Effector CD8-positive, alpha-beta T cell (primary cell): ENCODE data around the gene KRTDAP.

Experiments
- DNase-seq: peaks from one replicate; lab custom pipeline; 2025; lab: John Stamatoyannopoulos, UW
- total RNA-seq, 4 experiments: gene quantifications; one replicate each; lab custom pipeline; 2026; lab: John Stamatoyannopoulos, UW

The KRTDAP gene
- total RNA-seq, result 0 reads per million in 4 experiments

- no peak for DNase-seq
Observed at GRCh38 chr19:35490364-35490763, at the start of gene KRTDAP. KRTDAP (minus strand) TSS chr19:35490464; CDS start chr19:35490442, 22 bp downstream.

GRCh38 chr19:35539850-35540249, 49.6 kb upstream of the KRTDAP start:
- DNase-seq, result no peak

GRCh38 chr19:35539314-35539713, 49.0 kb upstream of the KRTDAP start:
- DNase-seq, result no peak

GRCh38 chr19:35534803-35535480, 44.7 kb upstream of the KRTDAP start:
- DNase-seq, result no peak

- DNase-seq, result peak; percentile 10
Observed at GRCh38 chr19:35533822-35534392, 43.6 kb upstream of the KRTDAP start.

GRCh38 chr19:35533201-35533821, 43.0 kb upstream of the KRTDAP start, which contains the start of gene GAPDHS:
GAPDHS (plus strand) TSS chr19:35533456; CDS start chr19:35533528, 72 bp downstream.
- no peak for DNase-seq

- DNase-seq, result no peak
Observed at GRCh38 chr19:35531291-35531690, 41.0 kb upstream of the KRTDAP start.

- DNase-seq, result no peak
Observed at GRCh38 chr19:35529241-35530218, 39.3 kb upstream of the KRTDAP start.

- DNase-seq, result no peak
Observed at GRCh38 chr19:35528218-35529038, 38.2 kb upstream of the KRTDAP start, which contains the start of gene SBSN. SBSN (minus strand) TSS chr19:35528311; CDS start chr19:35528281, 30 bp downstream.

GRCh38 chr19:35525873-35526272, 35.6 kb upstream of the KRTDAP start:
- no peak for DNase-seq

GRCh38 chr19:35524181-35524837, 34.0 kb upstream of the KRTDAP start:
- no peak for DNase-seq

GRCh38 chr19:35522745-35523327, 32.6 kb upstream of the KRTDAP start:
- DNase-seq, result no peak

GRCh38 chr19:35521124-35521743, 31.0 kb upstream of the KRTDAP start:
- DNase-seq, result no peak

- DNase-seq, result no peak
Observed at GRCh38 chr19:35519291-35519690, 29.0 kb upstream of the KRTDAP start.

- no peak for DNase-seq
Observed at GRCh38 chr19:35518313-35518712, 28.0 kb upstream of the KRTDAP start.

GRCh38 chr19:35517342-35517741, 27.1 kb upstream of the KRTDAP start:
- no peak for DNase-seq

- DNase-seq, result no peak
Observed at GRCh38 chr19:35516310-35516709, 26.0 kb upstream of the KRTDAP start.

GRCh38 chr19:35514282-35514809, 24.1 kb upstream of the KRTDAP start:
- DNase-seq, result no peak

GRCh38 chr19:35513628-35514281, 23.5 kb upstream of the KRTDAP start, which contains the start of gene DMKN:
DMKN (minus strand) TSS chr19:35513649; CDS start chr19:35513475, 174 bp downstream.
- no peak for DNase-seq
